ENCODE measurements around the gene ENOX1.

DNA sequence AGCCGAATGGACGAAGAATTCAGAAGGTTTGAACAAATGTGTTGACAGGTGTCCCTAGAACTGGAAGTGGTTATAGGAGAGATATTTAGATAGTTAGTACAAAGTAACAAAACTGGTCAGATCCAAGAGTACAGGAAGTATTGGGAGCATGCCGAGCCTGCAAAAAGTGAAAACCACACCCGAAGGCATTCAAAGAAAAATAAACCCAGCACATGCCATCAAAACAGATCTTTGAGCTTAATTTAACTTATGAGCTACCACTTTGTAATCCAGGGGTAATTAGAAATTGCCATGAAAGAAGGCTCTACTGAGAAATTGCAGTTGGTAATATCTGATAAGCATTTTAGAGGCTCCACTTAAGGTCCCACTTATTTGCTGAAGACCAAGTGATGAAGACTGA lies 549.2 kb downstream of the ENOX1 start:
- TF ChIP-seq ZNF274 (CRISPR knock-in tag; IDR thresholded peaks at IDR 0.05), result no peak
- no peak for TF ChIP-seq GTF3A (CRISPR knock-in tag; conservative IDR thresholded peaks at IDR 0.05)
- TF ChIP-seq, protein P1, sequence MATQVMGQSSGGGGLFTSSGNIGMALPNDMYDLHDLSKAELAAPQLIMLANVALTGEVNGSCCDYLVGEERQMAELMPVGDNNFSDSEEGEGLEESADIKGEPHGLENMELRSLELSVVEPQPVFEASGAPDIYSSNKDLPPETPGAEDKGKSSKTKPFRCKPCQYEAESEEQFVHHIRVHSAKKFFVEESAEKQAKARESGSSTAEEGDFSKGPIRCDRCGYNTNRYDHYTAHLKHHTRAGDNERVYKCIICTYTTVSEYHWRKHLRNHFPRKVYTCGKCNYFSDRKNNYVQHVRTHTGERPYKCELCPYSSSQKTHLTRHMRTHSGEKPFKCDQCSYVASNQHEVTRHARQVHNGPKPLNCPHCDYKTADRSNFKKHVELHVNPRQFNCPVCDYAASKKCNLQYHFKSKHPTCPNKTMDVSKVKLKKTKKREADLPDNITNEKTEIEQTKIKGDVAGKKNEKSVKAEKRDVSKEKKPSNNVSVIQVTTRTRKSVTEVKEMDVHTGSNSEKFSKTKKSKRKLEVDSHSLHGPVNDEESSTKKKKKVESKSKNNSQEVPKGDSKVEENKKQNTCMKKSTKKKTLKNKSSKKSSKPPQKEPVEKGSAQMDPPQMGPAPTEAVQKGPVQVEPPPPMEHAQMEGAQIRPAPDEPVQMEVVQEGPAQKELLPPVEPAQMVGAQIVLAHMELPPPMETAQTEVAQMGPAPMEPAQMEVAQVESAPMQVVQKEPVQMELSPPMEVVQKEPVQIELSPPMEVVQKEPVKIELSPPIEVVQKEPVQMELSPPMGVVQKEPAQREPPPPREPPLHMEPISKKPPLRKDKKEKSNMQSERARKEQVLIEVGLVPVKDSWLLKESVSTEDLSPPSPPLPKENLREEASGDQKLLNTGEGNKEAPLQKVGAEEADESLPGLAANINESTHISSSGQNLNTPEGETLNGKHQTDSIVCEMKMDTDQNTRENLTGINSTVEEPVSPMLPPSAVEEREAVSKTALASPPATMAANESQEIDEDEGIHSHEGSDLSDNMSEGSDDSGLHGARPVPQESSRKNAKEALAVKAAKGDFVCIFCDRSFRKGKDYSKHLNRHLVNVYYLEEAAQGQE (IDR thresholded peaks at IDR 0.05; ENCODE audit: borderline replicate concordance in 1 of 2, low read depth in 1 of 2, low read length in 2 of 2), result no peak
- TF ChIP-seq ZNF674 (CRISPR knock-in tag; IDR thresholded peaks at IDR 0.05; ENCODE audit: low read depth), result no peak
- no peak for TF ChIP-seq TBP (CRISPR knock-in tag; IDR thresholded peaks at IDR 0.05)
- TF ChIP-seq, protein P2, sequence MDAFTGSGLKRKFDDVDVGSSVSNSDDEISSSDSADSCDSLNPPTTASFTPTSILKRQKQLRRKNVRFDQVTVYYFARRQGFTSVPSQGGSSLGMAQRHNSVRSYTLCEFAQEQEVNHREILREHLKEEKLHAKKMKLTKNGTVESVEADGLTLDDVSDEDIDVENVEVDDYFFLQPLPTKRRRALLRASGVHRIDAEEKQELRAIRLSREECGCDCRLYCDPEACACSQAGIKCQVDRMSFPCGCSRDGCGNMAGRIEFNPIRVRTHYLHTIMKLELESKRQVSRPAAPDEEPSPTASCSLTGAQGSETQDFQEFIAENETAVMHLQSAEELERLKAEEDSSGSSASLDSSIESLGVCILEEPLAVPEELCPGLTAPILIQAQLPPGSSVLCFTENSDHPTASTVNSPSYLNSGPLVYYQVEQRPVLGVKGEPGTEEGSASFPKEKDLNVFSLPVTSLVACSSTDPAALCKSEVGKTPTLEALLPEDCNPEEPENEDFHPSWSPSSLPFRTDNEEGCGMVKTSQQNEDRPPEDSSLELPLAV (CRISPR knock-in tag; conservative IDR thresholded peaks at IDR 0.05; ENCODE audit: low read depth), result no peak
- TF ChIP-seq, protein P3, sequence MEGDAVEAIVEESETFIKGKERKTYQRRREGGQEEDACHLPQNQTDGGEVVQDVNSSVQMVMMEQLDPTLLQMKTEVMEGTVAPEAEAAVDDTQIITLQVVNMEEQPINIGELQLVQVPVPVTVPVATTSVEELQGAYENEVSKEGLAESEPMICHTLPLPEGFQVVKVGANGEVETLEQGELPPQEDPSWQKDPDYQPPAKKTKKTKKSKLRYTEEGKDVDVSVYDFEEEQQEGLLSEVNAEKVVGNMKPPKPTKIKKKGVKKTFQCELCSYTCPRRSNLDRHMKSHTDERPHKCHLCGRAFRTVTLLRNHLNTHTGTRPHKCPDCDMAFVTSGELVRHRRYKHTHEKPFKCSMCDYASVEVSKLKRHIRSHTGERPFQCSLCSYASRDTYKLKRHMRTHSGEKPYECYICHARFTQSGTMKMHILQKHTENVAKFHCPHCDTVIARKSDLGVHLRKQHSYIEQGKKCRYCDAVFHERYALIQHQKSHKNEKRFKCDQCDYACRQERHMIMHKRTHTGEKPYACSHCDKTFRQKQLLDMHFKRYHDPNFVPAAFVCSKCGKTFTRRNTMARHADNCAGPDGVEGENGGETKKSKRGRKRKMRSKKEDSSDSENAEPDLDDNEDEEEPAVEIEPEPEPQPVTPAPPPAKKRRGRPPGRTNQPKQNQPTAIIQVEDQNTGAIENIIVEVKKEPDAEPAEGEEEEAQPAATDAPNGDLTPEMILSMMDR (CRISPR knock-in tag; IDR thresholded peaks at IDR 0.05), result no peak
- TF ChIP-seq RBAK (CRISPR knock-in tag; IDR thresholded peaks at IDR 0.05), result no peak
- TF ChIP-seq ESRRA (CRISPR knock-in tag; IDR thresholded peaks at IDR 0.05; ENCODE audit: low read depth), result no peak
- TF ChIP-seq, protein P4, sequence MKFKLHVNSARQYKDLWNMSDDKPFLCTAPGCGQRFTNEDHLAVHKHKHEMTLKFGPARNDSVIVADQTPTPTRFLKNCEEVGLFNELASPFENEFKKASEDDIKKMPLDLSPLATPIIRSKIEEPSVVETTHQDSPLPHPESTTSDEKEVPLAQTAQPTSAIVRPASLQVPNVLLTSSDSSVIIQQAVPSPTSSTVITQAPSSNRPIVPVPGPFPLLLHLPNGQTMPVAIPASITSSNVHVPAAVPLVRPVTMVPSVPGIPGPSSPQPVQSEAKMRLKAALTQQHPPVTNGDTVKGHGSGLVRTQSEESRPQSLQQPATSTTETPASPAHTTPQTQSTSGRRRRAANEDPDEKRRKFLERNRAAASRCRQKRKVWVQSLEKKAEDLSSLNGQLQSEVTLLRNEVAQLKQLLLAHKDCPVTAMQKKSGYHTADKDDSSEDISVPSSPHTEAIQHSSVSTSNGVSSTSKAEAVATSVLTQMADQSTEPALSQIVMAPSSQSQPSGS (CRISPR knock-in tag; IDR thresholded peaks at IDR 0.05), result no peak
- TF ChIP-seq RBM22 (optimal IDR thresholded peaks at IDR 0.05; ENCODE audit: low read length), result no peak

All from HepG2 (cell line).